GM10266 (cell line): ENCODE measurements around the gene ZFPL1.

Experiments
- DNase-seq: peaks from one replicate; pipeline ENCODE4 v3.0.0; 2012; ENCODE audit errors: extremely low spot score
- TF ChIP-seq, protein P1 (sequence below): IDR thresholded peaks from 2 replicates; pipeline ENCODE4 v1.5.1; 2012; ENCODE audit warnings: mild to moderate bottlenecking, low read depth; ENCODE audit not compliant: control insufficient read depth, insufficient read depth; ENCODE audit errors: missing control alignments

ZFPL1 gene

DNA sequence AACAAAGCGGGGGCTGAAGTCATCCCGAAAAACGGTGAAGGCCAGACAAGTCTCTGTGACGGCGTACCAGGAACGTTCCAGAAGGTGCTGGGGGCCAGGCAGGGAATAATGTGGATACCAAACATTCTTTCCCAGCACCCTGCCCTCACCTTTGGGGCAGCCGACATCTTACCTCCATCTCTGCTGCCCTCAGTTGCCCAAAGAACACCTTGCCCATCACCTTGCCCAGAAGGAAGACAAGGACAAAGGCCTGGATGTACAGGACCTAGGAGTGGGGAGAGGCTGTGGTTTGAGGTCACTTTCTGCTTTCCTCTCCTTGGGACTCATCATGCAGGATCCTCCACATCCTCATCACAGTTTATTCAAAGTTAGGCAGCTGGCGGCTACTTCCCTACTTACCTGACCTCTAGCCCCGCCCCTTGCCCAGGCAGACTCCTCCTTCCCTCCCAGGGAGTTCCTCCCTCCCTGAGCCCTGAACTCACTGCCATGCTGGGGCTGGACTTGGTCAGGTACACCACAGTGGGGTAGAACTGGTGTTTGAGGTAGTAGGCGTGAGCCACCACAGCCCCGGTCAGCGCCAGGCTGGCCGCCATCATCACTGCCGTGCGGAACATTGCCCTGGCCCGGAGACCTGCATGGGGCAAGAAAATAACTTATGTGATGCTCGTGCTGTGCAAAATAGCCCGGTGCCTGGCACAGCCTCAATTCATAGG, 49.1 kb downstream of the ZFPL1 start:
- DNase-seq, result no peak
- TF ChIP-seq, protein P1, sequence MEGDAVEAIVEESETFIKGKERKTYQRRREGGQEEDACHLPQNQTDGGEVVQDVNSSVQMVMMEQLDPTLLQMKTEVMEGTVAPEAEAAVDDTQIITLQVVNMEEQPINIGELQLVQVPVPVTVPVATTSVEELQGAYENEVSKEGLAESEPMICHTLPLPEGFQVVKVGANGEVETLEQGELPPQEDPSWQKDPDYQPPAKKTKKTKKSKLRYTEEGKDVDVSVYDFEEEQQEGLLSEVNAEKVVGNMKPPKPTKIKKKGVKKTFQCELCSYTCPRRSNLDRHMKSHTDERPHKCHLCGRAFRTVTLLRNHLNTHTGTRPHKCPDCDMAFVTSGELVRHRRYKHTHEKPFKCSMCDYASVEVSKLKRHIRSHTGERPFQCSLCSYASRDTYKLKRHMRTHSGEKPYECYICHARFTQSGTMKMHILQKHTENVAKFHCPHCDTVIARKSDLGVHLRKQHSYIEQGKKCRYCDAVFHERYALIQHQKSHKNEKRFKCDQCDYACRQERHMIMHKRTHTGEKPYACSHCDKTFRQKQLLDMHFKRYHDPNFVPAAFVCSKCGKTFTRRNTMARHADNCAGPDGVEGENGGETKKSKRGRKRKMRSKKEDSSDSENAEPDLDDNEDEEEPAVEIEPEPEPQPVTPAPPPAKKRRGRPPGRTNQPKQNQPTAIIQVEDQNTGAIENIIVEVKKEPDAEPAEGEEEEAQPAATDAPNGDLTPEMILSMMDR, result no peak

DNA sequence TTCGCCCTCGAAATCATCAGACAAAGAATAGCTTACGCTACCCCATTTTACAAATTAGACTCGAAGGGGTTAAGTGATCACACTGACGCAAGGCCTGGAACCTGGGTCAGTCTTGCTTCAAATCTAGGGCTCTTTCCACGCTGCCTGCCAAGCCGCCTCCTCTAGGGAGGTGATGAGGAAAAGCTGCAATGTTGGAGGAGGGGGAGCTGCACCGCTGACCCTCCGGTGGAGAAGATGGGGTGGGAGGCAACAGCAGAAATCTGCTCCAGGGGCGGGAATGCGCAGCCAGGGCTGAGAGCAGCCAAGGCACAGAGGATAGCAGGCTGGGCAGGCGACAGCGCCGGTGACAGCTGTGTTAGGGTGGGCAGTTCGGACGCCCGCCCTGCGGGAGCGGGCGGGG, 49.7 kb downstream of the ZFPL1 start:
- TF ChIP-seq, protein P1, result no peak
- no peak for DNase-seq

DNA sequence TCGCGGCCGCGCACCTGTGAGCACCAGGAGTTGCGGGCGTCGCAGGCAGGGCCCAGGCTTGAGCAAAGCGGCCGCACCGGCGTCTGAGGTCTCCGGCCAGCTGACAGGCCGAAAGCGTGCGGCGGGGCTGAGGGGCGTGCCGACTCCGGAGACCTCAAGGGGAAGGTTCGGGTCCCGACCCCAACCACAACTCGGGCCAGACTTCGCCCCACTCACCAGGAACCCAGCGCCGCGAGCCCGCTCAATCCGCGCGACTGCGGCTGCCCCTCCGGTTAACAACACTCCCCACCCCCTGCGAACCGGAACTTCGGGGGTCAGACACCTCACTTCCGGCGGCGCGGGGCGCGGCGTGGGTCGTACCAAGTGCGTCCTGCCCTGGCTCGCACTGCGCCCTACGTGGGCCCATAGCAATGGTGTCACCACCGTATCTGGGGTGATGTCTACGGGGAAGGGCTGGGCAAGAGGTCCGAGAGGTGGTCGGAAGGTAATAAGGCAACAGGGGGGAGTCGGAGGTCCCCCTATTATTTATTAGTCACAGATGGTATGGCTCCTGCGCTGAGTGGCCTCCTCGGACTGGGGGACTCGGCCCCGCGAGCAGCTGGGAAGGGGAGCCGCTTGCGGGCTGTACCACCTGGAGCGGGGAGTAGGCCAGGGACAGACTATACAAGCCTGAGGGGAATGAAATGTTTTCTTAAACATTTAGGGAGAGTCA, 50.4 kb downstream of the ZFPL1 start, which contains the start of gene SYVN1:
SYVN1 (minus strand) TSS at position 280 of the 712 bp plus-strand sequence. CDS start 918 bp downstream, outside the sequence.
- TF ChIP-seq, protein P1, result no peak
- peak; percentile 90 for DNase-seq

DNA sequence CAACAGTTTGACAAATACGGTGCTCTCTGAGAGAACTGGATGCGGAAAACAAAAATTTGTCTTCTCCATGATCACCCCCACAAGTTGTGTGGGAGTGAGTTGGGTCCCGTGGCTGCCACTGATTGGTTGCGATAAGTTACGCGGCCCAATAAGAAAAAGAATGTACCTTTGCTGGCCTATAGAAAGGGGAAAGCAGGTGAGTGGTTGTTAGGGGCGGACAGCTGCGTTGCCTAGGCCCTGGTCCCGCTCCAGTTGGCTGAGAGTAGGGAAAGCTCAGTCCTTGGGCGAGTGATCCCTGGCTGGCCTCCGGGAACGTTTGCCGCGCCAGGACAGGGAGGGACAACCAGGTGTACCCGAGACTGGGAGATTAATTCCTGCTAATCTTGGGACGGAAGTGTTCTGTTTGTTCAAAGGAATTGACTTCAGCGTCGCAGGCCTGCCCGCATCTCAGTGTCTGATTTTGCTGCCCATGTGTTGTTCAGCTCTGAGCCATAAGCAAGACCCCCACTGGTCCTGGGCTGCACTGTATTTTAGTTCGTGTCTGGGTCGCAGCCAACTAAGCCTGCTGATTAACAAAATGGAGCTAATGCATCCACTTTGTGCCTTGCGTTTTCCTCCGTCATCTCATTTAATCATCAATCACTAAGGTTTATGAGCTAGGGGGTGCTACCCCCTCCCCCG, 51.1 kb downstream of the ZFPL1 start:
- TF ChIP-seq, protein P1, result no peak
- peak; percentile 94 for DNase-seq

DNA sequence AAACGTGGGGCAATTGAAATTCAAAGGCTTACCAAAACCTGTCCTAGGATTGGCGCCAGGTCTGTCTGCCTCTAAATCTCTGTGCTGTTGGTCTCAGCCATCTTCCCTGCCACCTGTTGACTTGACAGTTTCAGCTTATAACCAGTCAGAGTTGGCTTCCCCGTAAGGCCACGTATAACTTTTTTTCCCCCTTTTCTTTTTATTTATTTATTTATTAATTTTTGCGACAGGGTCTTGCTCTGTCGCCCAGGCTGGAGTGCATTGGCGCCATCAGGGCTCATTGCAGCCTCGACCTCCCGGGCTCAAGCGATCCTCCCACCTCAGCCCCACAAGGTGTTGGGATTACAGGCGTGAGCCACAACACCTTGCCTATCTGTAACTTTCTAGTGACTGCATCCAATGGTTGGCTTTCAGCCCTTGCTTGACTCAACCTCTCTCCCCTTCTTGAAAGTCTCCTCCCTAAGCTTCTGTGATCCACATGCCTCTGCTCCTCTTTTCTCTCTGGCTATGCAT, 51.7 kb downstream of the ZFPL1 start:
- no peak for DNase-seq
- TF ChIP-seq, protein P1, result no peak

DNA sequence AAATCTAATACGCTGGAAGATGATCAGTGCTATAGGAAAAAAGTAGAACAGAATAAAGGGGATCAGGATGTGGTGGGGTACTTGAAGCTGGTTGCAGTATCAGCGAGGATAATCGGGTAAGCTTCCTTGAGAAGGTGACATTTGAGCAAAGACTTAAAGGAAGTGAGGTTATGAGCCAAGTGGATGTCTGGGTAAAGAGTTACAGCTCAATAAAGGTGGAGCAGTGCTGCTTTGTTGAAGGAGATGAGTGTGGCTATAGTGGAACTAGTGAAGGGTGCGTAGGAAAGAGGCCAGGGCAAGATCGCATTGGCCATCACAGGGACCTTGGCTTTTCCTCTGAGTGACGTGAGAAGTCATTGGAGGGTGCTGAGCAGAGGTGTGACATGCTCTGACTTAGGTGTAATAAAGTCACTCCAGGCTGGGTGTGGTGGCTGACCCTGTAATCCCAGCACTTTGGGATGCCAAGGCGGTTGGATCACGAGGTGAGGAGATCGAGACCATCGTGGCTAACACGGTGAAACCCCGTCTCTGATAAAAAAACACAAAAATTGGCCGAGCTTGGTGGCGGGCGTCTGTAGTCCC, 52.6 kb downstream of the ZFPL1 start:
- TF ChIP-seq, protein P1, result no peak
- no peak for DNase-seq
